GM19397 (cell line): ENCODE results near the gene MS4A5.

ENCODE experiments used
- ATAC-seq: cut with Tn5 transposase; IDR thresholded peaks from one replicate; pipeline ENCODE4 v1.9.1; 2021; ENCODE audit warnings: mild to moderate bottlenecking, moderate library complexity; ENCODE audit not compliant: unreplicated experiment

The MS4A5 gene

GRCh38 chr11:60477035-60477445, 47.7 kb downstream of the MS4A5 start:
- ATAC-seq, result no peak

DNA sequence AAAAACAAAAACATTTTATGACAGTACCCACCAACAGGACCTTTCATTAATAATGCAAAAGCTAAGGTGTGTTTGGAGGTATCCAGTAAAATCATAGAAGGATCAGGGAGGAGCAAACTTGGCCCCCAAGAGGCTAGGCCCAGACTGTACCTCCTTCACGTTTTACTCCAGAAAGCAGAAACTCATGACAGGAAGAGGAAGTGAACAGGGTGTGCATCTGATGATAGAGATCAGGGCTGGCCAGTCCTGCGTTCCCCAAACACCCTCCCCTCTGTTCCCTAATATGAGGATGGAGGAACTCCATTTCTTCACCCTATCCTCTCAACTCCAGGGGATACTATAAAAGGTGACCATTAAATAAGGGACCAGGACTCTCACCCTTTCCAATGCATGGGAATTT, 53.0 kb downstream of the MS4A5 start:
- ATAC-seq, result no peak

DNA sequence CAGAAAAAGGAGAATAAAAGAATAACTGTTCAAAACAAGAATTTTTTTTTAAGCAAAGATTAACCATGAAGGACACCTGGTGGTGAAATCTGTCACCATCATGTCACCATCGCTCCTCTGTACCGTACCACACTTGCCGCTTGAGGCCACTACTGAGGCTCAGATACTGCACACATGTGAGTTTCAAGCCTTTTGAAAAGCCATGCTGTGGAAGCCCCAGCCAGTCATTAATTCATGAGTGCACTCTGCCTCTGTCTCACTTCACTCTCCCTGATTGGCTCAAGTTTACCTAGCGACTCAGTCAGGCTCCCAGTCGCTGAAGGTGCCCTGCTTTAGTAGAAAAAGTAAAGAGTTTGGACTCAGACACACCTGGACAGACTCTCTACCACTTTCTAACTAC, 56.6 kb downstream of the MS4A5 start:
- ATAC-seq, result peak; percentile 93

DNA sequence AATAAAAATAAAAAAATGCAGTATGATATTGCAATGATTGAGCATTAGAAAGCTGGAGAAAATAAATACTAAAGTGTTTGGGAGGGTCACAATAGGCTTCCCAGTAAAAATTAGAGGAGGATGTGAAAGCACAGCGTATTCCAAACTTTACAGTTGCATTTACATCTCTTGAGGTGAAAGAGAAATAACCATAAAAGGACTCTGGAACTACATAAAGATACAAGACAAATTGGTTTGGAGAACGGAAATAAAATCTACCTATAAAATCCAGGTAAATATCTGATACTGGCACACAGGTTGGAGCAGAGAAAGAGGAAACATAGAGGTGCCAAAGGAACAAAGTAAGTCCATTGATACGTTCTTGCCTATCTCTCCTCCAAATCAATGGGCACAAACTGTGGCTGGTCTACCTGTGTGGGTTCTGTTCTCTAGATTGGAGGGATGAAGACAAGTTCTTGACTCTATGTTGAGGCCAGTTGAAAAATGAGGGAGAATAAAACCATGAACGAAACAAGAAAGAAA, 63.2 kb downstream of the MS4A5 start, which contains the start of gene MS4A12:
Gene MS4A12, plus strand, starts transcription at position 291 of the 522 bp plus-strand sequence. CDS start 4,541 bp downstream, outside the sequence.
- ATAC-seq, result no peak

DNA sequence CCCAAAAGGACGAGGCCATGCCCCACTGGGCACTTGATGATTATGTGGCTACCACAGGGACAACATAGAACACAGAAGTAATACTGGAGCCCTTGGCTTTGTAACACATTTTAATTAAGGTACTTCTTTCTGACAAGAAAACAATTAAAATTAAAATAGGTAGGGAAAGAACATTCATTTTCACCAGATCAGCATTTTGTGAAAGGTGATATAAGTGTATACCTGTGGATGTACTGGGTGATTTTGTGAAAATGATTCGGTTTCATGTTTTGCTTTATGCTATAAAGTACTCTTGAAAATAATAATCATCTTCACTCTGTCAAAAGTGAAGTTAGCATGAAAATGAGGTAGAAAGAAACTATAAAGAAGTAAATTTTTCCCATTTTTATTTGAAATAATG, 64.1 kb downstream of the MS4A5 start:
- ATAC-seq, result no peak
